Endothelial cell (in vitro differentiated cells): ENCODE results near the gene ATAD1. TPM values are rescaled to one million over a fixed set of nuclear protein-coding genes. Genes with fewer than 3 reads are reported as not detected.
A peak's percentile ranks its signal among the peaks of the same experiment; 100 is the strongest.
"Not testable (repeated sequence)": the region's sequence is repeated elsewhere in the genome, so short reads cannot be mapped to it uniquely, and the experiment has no call there.

ENCODE experiments used
- DNase-seq: peaks from one replicate; pipeline ENCODE4 v3.0.0; 2021; ENCODE audit warnings: low spot score
- H3K27ac Mint-ChIP-seq: one replicate; pipeline ENCODE4 v1.8.0; 2021; ENCODE audit warnings: mixed read lengths, inconsistent platforms; ENCODE audit not compliant: unreplicated experiment
- H3K27me3 Mint-ChIP-seq: one replicate; pipeline ENCODE4 v1.8.0; 2021; ENCODE audit warnings: mild to moderate bottlenecking, moderate library complexity, mixed read lengths, inconsistent platforms; ENCODE audit not compliant: unreplicated experiment
- H3K36me3 Mint-ChIP-seq: one replicate; pipeline ENCODE4 v1.8.0; 2021; ENCODE audit warnings: mild to moderate bottlenecking, low read depth, mixed read lengths, inconsistent platforms; ENCODE audit not compliant: unreplicated experiment
- H3K4me1 Mint-ChIP-seq: one replicate; pipeline ENCODE4 v1.8.0; 2021; ENCODE audit warnings: mild to moderate bottlenecking, mixed read lengths, inconsistent platforms; ENCODE audit not compliant: unreplicated experiment
- H3K4me3 Mint-ChIP-seq: one replicate; pipeline ENCODE4 v1.8.0; 2021; ENCODE audit warnings: mild to moderate bottlenecking, mixed read lengths, inconsistent platforms; ENCODE audit not compliant: unreplicated experiment
- H3K9me3 Mint-ChIP-seq: one replicate; pipeline ENCODE4 v1.8.0; 2021; ENCODE audit warnings: mixed read lengths, inconsistent platforms; ENCODE audit not compliant: unreplicated experiment
- total RNA-seq: library from RNA; stranded (reverse); fragmentation: NEBNext Ultra II Directional; extraction: Animal tissue kit (Norgen Biotek cat#: 25700); gene quantifications from one replicate; pipeline ENCODE4 v1.2.1, GENCODE V29; 2021; ENCODE audit not compliant: unreplicated experiment
- TF ChIP-seq, protein P1 (sequence below): fragments of 200-600 bp; sonication (generic); IDR thresholded peaks from one replicate; pipeline ENCODE4 v1.5.0; 2021; ENCODE audit warnings: antibody characterized with exemption; ENCODE audit not compliant: unreplicated experiment

Gene ATAD1
- total RNA-seq, 1 donor from 2014 or later = 38.0 TPM

DNA sequence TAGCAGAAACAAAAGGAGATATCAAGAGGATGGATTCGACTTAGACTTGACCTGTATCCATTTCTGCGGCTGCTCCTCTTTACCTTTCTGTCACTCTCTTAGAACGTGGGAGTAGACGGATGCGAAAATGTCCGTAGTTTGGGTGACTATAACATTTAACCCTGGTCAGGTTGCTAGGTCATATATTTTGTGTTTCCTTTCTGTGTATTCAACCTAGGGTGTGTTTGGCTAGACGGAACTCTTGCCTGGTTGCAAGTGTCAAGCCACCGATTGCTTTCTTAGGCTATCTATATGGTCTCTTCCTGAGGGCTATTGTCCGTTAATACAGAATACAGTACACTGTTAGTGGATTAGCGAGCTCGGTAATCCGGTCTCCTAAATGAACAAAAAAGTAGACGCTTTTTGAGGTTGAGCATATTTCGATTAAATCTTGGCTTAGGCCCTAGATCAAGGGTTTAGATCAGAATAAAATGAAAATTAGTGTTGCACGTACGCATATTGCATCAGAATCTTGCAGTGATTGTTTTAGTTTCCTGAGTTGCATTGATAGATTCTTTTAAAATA is 46.6 kb upstream of the ATAD1 start:
- no peaks in the 10 kb centered on the region for H3K9me3 Mint-ChIP-seq
- DNase-seq = no peak
- peaks cover 10% of the 10 kb centered on the region for H3K36me3 Mint-ChIP-seq
- TF ChIP-seq, protein P1, sequence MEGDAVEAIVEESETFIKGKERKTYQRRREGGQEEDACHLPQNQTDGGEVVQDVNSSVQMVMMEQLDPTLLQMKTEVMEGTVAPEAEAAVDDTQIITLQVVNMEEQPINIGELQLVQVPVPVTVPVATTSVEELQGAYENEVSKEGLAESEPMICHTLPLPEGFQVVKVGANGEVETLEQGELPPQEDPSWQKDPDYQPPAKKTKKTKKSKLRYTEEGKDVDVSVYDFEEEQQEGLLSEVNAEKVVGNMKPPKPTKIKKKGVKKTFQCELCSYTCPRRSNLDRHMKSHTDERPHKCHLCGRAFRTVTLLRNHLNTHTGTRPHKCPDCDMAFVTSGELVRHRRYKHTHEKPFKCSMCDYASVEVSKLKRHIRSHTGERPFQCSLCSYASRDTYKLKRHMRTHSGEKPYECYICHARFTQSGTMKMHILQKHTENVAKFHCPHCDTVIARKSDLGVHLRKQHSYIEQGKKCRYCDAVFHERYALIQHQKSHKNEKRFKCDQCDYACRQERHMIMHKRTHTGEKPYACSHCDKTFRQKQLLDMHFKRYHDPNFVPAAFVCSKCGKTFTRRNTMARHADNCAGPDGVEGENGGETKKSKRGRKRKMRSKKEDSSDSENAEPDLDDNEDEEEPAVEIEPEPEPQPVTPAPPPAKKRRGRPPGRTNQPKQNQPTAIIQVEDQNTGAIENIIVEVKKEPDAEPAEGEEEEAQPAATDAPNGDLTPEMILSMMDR = no peak
- peak overlapping the region; percentile 86 for H3K27ac Mint-ChIP-seq
- peaks cover 41% of the 10 kb centered on the region for H3K4me1 Mint-ChIP-seq
- peak overlapping the region; percentile 99 for H3K4me3 Mint-ChIP-seq
- peaks cover 18% of the 10 kb centered on the region for H3K27me3 Mint-ChIP-seq

DNA sequence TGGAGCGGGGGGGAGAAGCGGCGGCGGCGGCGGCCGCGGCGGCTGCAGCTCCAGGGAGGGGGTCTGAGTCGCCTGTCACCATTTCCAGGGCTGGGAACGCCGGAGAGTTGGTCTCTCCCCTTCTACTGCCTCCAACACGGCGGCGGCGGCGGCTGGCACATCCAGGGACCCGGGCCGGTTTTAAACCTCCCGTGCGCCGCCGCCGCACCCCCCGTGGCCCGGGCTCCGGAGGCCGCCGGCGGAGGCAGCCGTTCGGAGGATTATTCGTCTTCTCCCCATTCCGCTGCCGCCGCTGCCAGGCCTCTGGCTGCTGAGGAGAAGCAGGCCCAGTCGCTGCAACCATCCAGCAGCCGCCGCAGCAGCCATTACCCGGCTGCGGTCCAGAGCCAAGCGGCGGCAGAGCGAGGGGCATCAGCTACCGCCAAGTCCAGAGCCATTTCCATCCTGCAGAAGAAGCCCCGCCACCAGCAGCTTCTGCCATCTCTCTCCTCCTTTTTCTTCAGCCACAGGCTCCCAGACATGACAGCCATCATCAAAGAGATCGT is 46.0 kb upstream of the ATAD1 start:
- Mint-ChIP-seq H3K36me3 (peaks cover 10% of the 10 kb centered on the region), H3K27ac (peak overlapping the region; percentile 86), H3K27me3 (peaks cover 18% of the 10 kb centered on the region), H3K4me1 (peaks cover 41% of the 10 kb centered on the region), H3K4me3 (peak overlapping the region; percentile 99)
- H3K9me3 Mint-ChIP-seq = not testable (repeated sequence)
- DNase-seq = peak; percentile 39

DNA sequence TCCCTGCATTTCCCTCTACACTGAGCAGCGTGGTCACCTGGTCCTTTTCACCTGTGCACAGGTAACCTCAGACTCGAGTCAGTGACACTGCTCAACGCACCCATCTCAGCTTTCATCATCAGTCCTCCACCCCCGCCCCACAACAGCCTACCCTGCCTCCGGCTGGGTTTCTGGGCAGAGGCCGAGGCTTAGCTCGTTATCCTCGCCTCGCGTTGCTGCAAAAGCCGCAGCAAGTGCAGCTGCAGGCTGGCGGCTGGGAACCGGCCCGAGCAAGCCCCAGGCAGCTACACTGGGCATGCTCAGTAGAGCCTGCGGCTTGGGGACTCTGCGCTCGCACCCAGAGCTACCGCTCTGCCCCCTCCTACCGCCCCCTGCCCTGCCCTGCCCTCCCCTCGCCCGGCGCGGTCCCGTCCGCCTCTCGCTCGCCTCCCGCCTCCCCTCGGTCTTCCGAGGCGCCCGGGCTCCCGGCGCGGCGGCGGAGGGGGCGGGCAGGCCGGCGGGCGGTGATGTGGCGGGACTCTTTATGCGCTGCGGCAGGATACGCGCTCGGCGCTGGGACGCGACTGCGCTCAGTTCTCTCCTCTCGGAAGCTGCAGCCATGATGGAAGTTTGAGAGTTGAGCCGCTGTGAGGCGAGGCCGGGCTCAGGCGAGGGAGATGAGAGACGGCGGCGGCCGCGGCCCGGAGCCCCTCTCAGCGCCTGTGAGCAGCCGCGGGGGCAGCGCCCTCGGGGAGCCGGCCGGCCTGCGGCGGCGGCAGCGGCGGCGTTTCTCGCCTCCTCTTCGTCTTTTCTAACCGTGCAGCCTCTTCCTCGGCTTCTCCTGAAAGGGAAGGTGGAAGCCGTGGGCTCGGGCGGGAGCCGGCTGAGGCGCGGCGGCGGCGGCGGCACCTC is 45.3 kb upstream of the ATAD1 start, which contains the start of the genes KLLN and PTEN:
Gene KLLN, minus strand, starts transcription at position 481 of the 891 bp plus-strand sequence. CDS start 1,046 bp downstream, outside the sequence.
Gene PTEN, plus strand, starts transcription at position 573 of the 891 bp plus-strand sequence. CDS start 845 bp downstream, outside the sequence.
- peak within 1 kb of the TSS; percentile 99 for H3K4me3 Mint-ChIP-seq
- TF ChIP-seq, protein P1 = no peak
- H3K4me1 Mint-ChIP-seq = peaks cover 35% of the 10 kb centered on the region
- H3K36me3 Mint-ChIP-seq = peaks cover 10% of the 10 kb centered on the region
- peak within 1 kb of the TSS; percentile 91 for H3K27ac Mint-ChIP-seq
- DNase-seq = peak; percentile 87
- H3K27me3 Mint-ChIP-seq = peaks cover 18% of the 10 kb centered on the region
- no peaks in the 10 kb centered on the region for H3K9me3 Mint-ChIP-seq

DNA sequence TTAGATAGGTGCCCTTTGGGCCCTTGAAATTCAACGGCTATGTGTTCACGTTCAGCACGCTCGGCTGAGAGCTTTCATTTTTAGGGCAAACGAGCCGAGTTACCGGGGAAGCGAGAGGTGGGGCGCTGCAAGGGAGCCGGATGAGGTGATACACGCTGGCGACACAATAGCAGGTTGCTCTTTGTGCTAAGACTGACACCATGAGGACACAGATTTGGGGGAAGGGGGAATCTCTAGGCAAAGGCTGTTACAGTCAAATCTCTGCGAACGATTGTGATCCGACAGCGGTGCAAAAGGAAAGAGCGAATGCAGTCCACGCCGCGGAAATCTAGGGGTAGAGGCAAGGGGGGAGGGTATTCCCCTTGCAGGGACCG is 44.6 kb upstream of the ATAD1 start:
- DNase-seq = no peak
- TF ChIP-seq, protein P1 = no peak
- H3K27ac Mint-ChIP-seq = peak overlapping the region; percentile 91
- H3K27me3 Mint-ChIP-seq = peaks cover 18% of the 10 kb centered on the region
- peaks cover 10% of the 10 kb centered on the region for H3K36me3 Mint-ChIP-seq
- peaks cover 34% of the 10 kb centered on the region for H3K4me1 Mint-ChIP-seq
- H3K9me3 Mint-ChIP-seq = no peaks in the 10 kb centered on the region
- peak overlapping the region; percentile 98 for H3K4me3 Mint-ChIP-seq

DNA sequence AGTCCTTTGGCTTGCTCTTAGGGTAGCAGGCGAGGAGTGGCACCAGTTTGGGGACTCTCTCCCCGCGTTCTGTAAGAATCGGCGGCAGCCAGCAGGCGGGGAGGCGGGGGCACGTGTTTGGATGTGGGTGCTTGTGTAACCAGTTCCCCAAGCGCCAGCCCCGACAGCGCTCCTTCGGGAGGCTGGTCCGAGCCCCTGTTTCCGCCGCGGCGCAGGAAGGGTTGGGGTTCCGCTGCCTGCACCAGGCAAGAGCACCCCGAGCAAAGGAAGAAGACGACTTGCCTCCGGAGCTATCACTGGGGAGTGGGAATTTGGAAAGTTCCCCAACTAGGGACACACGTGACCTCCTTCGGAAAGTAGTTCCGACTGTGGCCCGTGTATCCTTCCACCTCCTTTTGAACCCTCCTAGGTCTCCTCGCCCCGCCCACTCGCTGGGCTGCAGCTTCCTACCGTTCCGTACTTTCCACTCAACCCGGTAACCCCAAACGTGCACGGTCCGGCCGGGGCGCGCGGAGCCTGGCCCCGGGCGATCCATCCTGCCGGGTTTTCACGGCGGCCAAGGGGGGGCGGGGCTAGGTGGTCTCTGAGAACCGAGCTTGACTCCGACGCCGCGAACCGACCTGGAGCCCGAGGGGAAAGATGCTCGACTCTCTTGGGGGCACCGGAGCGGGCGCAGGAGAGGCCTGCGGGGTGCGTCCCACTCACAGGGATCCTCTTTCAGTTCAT is 44.1 kb upstream of the ATAD1 start:
- peak overlapping the region; percentile 98 for H3K4me3 Mint-ChIP-seq
- H3K9me3 Mint-ChIP-seq = no peaks in the 10 kb centered on the region
- H3K27me3 Mint-ChIP-seq = peaks cover 18% of the 10 kb centered on the region
- peaks cover 10% of the 10 kb centered on the region for H3K36me3 Mint-ChIP-seq
- TF ChIP-seq, protein P1 = no peak
- H3K27ac Mint-ChIP-seq = peak overlapping the region; percentile 91
- DNase-seq = peak; percentile 95
- H3K4me1 Mint-ChIP-seq = peaks cover 34% of the 10 kb centered on the region
